Astrocyte (in vitro differentiated cells and primary cell): ENCODE measurements around the gene FEZF1.

Experiments
- EZH2 ChIP-seq: IDR thresholded peaks from 2 replicates; pipeline ENCODE4 v1.6.1; 2012; ENCODE audit warnings: mild to moderate bottlenecking, low read length, inconsistent platforms; ENCODE audit not compliant: insufficient read depth
- TF ChIP-seq, protein P1 (sequence below): IDR thresholded peaks from 2 replicates; pipeline ENCODE4 v1.5.1; 2011; ENCODE audit warnings: low read depth, mild to moderate bottlenecking, inconsistent platforms, low read length, moderate library complexity; ENCODE audit not compliant: insufficient read depth

GRCh38 chr7:122337011-122337410 is 32.5 kb upstream of the FEZF1 start:
- TF ChIP-seq EZH2: no peak
- TF ChIP-seq, protein P1, sequence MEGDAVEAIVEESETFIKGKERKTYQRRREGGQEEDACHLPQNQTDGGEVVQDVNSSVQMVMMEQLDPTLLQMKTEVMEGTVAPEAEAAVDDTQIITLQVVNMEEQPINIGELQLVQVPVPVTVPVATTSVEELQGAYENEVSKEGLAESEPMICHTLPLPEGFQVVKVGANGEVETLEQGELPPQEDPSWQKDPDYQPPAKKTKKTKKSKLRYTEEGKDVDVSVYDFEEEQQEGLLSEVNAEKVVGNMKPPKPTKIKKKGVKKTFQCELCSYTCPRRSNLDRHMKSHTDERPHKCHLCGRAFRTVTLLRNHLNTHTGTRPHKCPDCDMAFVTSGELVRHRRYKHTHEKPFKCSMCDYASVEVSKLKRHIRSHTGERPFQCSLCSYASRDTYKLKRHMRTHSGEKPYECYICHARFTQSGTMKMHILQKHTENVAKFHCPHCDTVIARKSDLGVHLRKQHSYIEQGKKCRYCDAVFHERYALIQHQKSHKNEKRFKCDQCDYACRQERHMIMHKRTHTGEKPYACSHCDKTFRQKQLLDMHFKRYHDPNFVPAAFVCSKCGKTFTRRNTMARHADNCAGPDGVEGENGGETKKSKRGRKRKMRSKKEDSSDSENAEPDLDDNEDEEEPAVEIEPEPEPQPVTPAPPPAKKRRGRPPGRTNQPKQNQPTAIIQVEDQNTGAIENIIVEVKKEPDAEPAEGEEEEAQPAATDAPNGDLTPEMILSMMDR: no peak
